GM18517 (cell line): Measurements from ENCODE around the gene CENPN.
A peak's percentile ranks its signal among the peaks of the same experiment; 100 is the strongest.

ENCODE experiments used
- ATAC-seq: cut with Tn5 transposase; IDR thresholded peaks from one replicate; pipeline ENCODE4 v1.9.1; 2021; ENCODE audit warnings: mild to moderate bottlenecking, moderate library complexity; ENCODE audit not compliant: unreplicated experiment

The CENPN gene

DNA sequence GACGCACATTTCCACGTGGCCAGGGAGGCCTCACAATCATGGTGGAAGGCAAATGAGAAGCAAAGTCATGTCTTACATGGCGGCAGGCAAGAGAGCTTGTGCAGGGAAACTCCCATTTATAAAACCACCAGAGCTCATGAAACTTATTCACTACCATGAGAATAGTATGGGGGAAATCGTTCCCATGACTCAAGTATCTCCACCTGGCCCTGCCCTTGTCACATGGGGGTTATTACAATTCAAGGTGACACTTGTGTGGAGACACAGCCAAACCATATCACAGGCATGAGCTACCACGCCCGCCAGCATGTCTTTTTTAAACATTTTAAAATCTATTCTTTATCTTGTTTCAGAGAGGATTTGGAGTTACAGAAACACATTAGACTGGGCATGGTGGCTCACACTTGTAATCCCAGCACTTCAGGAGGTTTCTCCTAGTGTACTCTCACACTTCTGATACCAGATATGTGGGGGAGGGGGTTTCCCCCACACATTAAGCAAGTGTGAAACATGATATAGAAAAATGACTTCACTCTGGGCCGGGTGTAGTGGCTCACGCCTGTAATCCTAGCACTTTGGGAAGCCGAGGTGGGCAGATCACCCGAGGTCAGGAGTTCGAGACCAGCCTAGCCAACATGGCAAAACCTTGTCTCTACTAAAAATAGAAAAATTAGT is 23.1 kb downstream of the CENPN start:
- ATAC-seq: no peak

DNA sequence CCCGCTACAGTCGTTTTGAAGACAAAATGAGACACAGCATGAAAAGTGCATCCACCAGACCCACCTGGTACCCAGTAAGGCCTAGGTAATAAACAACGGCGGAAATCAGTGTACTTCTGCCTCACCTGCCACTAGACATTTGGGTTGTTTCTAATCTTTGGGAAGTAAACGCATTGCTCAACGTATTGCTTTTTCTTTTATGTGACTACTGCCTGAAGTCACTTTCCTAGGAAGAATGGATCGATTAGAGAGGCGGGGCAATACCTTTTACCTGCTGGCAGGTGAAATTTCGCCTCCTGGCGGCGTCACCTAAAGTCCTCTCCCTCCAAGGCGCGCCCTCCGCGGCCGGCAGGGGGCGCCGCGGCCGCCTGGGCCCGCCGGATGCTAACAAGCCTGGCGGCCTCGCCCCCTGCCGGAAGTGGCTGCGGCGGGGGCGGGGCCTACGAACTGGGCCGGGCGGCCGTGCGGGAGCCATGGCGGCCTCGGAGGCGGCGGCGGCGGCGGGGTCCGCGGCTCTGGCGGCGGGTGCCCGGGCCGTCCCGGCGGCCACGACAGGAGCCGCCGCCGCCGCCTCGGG is 28.5 kb downstream of the CENPN start, which contains the start of gene ATMIN:
ATMIN (plus strand) TSS at position 445 of the 577 bp plus-strand sequence; CDS start at position 474, 29 bp downstream.
- ATAC-seq: peak; percentile 61

DNA sequence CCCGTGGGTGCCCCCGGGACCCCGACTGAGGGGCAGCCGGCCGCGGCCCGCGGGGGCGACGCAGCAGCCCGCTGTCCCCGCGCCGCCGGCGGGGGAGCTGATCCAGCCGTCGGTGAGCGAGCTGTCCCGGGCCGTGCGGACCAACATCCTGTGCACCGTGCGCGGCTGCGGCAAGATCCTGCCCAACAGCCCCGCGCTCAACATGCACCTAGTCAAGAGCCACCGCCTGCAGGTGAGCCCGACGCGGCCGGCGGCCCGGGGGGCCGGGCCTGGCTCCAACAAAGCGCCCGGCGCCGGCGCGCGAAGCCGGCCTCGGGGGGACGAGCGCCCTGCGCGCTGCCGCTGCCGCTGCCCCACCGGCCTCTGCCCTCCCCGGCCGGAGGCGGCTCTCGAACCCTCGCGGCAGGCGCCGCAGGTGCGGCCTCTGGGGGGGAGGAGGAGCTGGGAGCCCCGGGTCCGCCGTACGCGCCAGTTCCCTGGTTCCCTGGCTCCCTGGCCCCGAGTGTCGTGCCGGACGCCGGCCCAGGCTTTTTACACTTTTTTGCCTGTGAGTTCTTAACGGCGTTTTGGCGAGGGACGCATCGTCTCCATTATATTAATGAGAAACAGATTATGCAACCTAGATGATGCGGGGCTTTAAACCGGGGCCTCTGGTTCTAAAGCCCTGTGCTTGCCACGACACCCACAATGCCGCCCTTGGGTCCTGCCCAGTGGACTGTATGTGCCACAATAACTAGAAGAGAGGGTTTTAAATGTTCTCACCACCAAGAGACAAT is 29.1 kb downstream of the CENPN start:
- ATAC-seq: peak; percentile 50

DNA sequence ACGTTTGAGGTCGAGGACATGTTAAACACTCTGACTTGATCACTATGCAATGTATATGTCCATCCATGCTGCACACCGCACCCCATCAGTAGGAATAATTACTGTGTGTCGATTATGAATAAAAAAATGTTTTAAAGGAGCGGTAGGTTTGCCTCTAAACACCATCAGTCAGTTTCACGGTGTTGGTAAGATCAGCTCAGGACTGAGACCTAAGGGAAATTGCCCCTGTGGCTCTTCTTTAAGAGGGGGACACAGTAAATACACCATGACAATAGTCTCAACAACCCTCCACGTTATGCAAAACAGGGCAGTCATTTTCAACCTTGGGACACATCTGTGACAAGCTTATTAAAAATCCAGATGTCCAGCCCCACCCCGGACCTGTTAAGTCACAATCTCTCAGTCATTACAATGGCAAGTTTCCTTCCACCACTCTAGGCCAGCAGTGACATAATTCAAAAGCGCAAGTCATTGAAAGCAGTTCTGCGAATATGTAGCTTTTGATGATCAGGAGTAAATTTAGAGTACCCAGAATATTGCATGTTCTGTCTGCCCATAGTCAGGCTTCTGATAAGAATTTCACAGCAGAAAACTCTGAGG is 29.8 kb downstream of the CENPN start:
- ATAC-seq: no peak

DNA sequence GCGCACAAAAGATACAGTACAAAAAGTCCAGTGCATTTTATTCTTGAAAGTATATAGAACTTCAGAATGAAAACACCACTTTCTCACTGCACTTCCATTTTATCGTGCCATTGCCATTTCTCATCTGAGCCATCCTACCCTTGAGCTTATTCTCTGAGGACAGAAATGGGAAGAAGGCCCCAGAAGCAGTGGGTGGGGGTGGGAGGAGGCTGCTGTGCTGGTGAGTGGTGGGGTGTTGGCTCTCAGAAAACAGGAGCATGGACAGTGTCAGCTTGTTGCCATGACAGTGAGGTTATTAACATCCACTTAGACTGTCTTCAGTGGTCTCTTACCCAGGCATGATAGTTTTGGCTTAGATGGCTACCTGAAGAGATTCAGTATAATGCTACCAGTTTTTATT is 33.1 kb downstream of the CENPN start:
- no peak for ATAC-seq

DNA sequence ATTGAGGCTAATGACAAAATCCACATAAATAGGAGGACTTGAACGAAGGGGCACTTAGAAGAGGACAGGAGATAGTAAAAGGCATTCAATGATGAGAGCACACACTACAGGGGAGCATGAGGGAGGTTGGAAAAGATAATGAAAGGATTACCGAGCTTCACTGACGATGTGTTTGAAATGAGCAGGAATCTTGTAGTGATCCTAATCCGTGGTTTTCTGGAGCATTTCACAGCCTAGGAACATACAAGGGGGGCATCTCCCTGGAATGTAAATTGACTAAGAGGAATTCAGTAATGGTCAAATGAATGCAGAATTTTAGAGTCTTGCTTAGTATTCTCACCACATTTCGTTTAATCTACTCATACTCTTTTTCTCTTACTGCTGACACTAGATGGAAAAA is 33.8 kb downstream of the CENPN start:
- no peak for ATAC-seq

DNA sequence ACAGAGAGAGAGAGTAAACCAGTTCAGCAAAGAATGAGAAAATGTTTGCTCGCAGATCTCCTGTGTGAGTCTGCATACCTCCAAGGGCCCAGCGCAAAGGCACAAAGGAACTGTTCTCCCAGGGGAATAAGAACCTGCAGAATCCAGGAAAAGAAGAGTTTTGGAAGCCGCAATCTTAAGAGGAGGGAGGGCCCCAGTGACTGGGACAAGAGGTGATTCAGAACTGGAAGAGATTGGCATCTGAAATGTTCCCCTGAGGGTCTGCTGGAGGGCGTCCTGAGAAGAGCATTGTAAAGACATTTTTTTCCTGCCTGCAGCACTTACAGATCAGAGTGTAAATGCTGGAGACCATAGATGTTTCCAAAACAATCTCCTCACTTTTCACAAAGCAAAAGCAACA is 34.7 kb downstream of the CENPN start:
- ATAC-seq: no peak

DNA sequence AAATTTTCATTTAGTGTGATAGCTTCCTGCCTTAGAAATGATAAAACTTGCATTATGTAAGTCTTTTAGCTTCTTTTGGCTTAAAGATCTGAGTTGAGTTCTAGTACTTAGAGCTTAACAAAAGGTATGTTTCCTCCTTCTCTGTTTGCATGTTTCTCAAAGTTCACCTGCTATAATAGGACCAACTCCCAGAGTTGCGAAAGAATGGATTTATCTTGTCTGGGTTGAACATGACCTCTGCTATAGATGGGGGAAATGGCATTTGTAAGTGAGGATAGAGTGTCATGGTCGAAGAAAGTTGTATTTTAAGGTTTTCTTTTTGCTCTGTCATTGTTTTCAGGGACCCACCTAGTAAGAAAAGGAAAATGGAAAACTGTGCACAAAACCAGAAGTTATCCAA is 35.8 kb downstream of the CENPN start:
- no peak for ATAC-seq

DNA sequence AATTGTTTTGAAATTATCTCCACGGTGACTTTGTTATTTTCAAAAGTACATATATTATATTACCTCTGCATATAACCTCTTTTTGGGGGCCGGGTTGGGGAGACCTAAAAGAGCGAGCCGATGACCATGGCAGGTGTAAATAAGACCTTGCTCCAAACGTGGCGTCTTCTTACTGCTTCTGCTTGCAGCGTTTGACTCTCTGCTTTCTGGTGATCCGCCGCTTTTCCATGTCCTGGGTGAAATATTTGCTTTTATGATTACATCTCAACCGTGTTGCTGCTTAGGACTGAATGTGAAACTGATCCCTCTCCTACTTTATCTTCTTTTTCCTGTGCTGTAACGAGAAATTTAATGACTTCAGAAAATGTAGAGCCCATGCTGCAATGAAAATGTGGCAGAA is 46.7 kb downstream of the CENPN start:
- no peak for ATAC-seq

DNA sequence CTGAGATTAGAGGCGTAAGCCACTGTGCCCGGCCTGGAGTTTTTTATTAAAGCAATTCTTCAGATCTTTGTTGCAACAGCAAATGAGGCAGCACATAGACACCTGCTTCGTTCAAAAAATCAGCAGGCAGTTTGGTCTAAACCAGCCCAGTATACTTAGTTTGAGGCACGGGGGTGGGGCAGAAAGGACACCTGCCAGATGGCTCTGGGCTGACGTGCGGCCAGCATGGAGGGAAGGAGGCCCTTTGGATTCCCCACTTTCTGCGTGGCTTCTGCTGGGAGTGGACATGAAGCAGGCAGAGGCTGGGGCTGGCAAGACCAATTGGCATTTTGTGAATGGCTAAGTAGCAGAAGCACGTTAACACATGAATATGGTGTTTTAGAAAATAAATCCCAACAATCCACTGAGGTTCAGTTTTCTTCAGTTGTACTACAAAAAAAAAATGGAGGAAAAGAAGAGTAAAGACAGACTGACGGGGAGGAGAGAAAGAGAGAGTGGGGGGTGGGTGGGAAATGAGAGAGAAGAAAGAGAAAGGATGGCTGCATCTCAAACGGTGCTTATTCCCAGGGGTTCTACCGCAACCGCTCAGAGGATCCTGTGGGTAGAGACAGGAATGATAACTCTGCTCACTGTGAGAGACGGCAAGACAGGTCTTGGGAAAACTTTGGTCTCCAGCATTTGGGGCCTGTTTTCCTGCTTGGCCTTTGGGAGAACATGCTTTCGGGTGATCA is 53.7 kb downstream of the CENPN start:
- ATAC-seq: no peak

DNA sequence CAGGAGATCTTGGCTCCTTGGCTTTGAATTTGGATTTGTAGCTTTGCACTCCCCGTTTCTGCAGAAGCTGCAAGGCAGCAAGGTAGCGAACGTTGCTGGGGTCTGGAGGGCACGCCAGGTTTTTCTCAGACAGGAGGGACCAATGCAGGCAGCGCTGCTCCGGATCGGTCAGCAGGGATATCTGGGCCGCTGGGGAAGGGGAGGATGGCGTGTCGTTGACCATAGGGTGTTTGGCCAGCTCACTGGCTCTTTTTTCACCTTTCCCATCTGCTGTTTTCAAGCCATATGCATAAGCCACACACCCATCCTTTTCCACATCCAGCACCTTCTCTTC is 54.3 kb downstream of the CENPN start:
- ATAC-seq: no peak

DNA sequence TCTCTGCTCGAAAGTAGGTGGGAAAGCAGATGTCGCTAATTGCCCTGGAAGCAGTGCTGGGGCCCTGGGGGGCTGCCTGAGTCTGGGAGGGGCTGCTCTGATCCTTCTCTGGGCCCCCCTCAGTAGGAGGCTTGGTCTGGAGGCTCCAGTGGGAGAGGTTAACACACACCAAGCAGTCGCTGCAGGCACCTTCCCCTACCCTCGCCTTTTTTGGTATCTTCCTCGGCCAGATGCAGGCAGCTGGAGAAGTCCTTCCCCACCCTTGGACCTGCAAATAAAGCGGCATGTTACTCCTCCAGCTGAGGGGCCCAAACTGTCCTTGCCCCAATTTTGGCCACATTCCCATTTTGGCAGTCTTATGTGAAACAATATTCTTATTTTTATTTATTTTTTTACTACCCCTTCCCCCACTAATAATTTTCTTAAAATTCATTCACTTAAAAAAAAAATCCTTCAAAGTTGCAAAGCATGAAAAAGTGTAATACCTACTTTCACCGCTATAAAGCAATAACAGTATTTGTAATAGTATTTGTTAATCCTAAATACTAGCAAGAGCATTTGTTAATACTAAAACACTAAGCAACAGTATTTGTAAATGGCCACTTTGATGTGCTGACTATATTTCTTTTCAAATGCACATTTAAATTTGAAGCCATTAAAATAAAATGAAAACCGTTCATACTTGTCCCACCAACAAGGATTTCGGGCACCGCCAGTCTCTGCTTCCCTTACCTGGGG is 55.0 kb downstream of the CENPN start:
- ATAC-seq: no peak

DNA sequence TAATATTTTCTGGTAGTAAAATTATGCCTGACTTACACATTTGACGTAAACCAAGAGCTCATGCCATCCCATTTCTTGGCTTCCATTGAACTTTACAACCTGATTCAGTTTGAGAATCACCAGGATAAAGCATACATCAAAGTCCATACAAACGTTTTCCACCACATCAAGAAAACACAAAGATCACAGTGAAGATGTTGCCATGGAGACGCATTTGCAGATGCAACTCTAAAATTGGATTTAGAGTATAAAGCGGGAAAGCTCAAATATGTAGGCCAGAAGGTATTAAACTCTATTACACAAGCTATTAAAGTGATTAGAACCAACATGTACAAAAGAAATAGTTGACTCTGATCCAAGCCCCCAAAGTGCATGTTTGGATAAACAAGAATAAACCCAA is 59.7 kb downstream of the CENPN start:
- no peak for ATAC-seq

DNA sequence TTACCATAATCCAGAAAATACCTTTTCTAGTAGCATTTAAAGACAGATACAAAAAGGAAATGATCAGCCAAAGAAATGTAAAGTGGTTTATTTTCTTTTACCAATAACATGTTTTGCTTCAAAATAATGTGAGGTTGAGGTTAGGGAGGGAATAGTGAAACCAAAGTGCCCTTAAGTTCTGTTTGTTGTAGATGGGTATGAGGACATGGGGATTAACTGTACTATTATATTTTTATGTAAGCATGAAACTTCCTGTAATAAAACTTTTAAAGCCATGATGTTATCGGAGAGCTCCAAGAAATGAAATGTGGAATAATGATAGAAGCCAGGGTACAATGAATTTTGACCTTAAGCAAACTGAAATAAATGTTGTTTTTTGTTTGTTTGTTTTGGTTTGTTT is 60.2 kb downstream of the CENPN start:
- ATAC-seq: no peak

DNA sequence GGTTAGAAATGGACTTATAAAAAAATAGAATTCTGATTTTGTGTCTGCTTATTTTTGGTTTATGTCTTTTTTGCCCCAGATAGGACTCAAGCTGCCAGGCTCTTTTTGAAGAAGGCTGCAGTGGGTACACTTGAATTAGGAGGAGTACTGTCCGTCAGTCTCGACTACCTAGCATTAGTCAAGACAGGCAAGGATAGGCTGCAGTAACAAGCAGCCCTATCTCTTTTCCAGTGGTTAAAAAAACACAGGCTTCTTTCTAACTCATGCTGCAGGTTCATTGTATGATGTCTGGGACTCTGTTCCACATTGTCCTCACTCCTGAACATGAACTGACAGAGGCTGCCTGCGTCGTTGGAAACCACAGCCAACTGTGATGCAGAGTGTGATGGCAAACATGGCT is 62.0 kb downstream of the CENPN start:
- no peak for ATAC-seq

DNA sequence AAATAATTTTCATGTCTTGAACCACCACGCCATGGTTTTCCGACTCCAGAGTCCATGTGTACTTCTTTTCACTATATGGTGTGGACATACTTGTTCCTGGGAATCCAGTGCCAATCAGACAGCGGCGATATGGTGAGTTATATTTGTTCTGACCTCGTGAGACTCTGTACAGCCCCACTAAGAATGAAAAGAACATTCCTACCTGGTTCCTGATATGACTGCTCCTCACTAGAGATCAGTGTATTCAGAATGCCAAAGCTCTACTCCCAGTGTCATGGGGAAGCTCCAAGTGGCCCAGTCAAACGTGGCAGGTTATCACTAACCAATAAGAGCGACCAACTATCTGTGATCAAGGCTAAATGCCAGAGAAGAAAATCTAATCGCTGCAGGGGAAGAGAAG is 64.0 kb downstream of the CENPN start:
- ATAC-seq: no peak

DNA sequence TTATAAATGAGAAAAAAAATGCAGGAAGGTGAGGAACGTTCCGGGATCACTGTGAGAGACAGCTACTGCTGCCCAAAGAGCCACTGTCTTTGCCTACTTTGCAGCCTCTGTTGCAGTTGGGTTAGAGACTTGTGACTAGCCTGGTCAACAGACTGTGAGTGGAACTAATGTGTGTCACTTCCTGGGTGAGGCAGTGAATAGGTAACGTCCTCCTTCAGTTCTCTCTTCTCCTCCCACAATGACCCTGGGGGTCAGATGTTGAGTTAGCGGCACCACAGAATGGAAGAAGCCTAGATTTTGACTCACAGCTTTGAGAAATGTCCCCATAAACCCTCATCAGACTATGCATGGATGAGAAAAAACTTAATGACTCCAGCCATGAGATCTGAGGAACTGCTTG is 64.8 kb downstream of the CENPN start:
- ATAC-seq: no peak

DNA sequence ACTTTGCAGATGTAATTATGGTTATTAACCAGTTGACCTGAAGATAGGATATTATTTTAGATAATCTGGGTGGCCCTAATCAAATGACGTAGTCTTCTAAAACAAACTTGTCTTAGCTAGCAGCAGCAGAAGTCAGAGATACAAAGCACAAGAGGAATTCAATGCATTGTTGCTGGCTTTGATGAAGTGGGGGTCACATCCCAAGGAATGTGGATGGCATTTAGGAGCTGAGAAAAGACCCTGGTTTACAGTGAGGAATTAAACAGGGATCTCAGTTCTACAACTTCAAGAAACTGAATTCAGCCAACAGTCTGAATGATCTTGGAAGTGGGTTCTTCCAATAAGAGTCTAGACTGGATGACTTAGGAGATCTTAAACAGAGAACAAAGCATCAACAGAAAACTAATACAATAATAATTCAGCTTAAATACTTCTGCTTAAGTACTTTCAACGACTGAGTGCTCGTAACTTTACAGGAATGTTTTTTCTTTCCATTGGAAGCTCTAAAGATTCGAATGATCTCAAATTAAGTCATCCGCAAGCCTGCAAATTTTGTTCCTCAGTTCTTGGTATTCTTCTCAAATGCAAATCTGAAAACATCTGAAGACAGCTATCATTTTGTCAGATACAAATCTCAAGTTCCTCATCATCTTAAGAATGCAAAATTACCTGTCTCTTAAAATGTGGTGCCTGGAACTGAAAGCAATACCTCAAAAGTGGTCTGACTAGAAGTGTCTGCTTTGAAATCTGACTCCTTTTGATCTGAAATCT is 66.7 kb downstream of the CENPN start:
- no peak for ATAC-seq

DNA sequence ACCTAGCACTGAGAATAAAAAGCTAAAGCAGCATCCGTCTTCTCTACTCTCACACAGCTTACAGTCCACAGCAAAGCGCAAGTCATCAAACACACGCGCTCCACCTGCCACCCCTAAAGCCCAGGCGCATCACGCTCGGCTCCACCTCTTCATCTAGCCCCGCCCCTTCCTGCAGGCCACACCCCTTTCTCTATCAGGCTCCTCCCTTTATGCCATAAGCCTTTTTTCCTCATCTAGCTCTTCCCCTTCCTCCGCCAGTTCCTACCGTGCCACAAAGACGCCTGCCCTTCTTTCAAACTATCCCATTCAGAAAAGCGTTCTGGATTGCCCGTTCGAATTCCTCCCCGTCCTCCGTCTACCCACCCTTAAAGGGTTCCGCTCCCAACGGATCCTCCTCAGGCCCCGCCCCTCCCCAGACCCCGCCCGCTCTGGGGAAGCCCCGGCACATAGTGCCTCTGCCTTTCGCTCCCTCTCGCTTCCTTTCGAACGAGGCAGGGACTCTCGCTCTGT is 69.6 kb downstream of the CENPN start:
- peak; percentile 84 for ATAC-seq
